ENCODE data around the gene DAAM2. TPM values are rescaled to one million over a fixed set of nuclear protein-coding genes. Genes with fewer than 3 reads are reported as not detected.
A peak's percentile ranks its signal among the peaks of the same experiment; 100 is the strongest.

Gene DAAM2
- total RNA-seq, 4 donors from 2014 or later, result 25.9 to 84.0 (median 48.5) TPM

GRCh38 chr6:39876111-39876510 lies 83.9 kb downstream of the DAAM2 start:
- ATAC-seq (no peak), DNase-seq (no peak)
- Histone ChIP-seq H3K9me3 (no peaks in the 10 kb centered on the region), H3K4me3 (no peak overlapping the region), H3K27ac (no peak overlapping the region), H3K36me3 (peaks cover 0 to 40% of the 10 kb centered on the region in 2 donors), H3K4me1 (peaks cover 0 to 8% of the 10 kb centered on the region in 2 donors), H3K27me3 (no peaks in the 10 kb centered on the region)
- intact Hi-C loops (cut with DNase I; ENCODE audit: low total_unique reads), result no loop called here
- TF ChIP-seq POLR2A (IDR thresholded peaks at IDR 0.05) (no peak), CTCF (IDR thresholded peaks at IDR 0.05 in 4 of 5, conservative IDR thresholded peaks at IDR 0.05 in 1 of 5) (no peak)
- in situ Hi-C loops (cut with MboI; ENCODE audit: low sequenced_read_pairs in 4 of 4), result loop anchor here (25.0 kb wide), 1 partner anchor 514 kb away; no protein-coding TSS in a partner anchor

- no peaks in the 10 kb centered on the region for H3K27me3 ChIP-seq
- no peak overlapping the region for H3K4me3 ChIP-seq
- in situ Hi-C loops (cut with MboI; ENCODE audit: low sequenced_read_pairs in 4 of 4) (loop anchor here (25.0 kb wide), 1 partner anchor 515 kb away; no protein-coding TSS in a partner anchor), intact Hi-C loops (cut with DNase I; ENCODE audit: low total_unique reads) (no loop called here)
- DNase-seq (no peak), ATAC-seq (no peak)
- no peaks in the 10 kb centered on the region for H3K9me3 ChIP-seq
- peaks cover 1 to 14% of the 10 kb centered on the region in 2 donors for H3K4me1 ChIP-seq
- H3K27ac ChIP-seq, result no peak overlapping the region
- TF ChIP-seq CTCF (IDR thresholded peaks at IDR 0.05 in 4 of 5, conservative IDR thresholded peaks at IDR 0.05 in 1 of 5), result no peak
- TF ChIP-seq POLR2A (IDR thresholded peaks at IDR 0.05), result no peak
- H3K36me3 ChIP-seq, result peaks cover 0 to 40% of the 10 kb centered on the region in 2 donors
These were observed 84.7 kb downstream of the DAAM2 start for GRCh38 chr6:39876826-39877225.

- Histone ChIP-seq H3K36me3 (peaks cover 0 to 35% of the 10 kb centered on the region in 2 donors), H3K4me1 (peaks cover 4 to 18% of the 10 kb centered on the region in 2 donors), H3K27ac (no peak overlapping the region), H3K4me3 (no peak overlapping the region), H3K27me3 (no peaks in the 10 kb centered on the region), H3K9me3 (no peaks in the 10 kb centered on the region)
- ATAC-seq, result no peak
- intact Hi-C loops (cut with DNase I; ENCODE audit: low total_unique reads) (no loop called here), in situ Hi-C loops (cut with MboI; ENCODE audit: low sequenced_read_pairs in 4 of 4) (loop anchor here (25.0 kb wide), 1 partner anchor 517 kb away; no protein-coding TSS in a partner anchor)
- TF ChIP-seq CTCF (IDR thresholded peaks at IDR 0.05 in 4 of 5, conservative IDR thresholded peaks at IDR 0.05 in 1 of 5) (no peak), POLR2A (IDR thresholded peaks at IDR 0.05) (no peak)
- no peak for DNase-seq
These were observed 87.4 kb downstream of the DAAM2 start for GRCh38 chr6:39879535-39879934.

- H3K9me3 ChIP-seq, result no peaks in the 10 kb centered on the region
- no peak overlapping the region for H3K4me3 ChIP-seq
- peaks cover 4 to 18% of the 10 kb centered on the region in 2 donors for H3K4me1 ChIP-seq
- peak overlapping the region in 1 of 4 donors; percentile 18 for H3K27ac ChIP-seq
- H3K27me3 ChIP-seq, result no peaks in the 10 kb centered on the region
- H3K36me3 ChIP-seq, result peaks cover 0 to 24% of the 10 kb centered on the region in 2 donors
- DNase-seq, result no peak
- ATAC-seq, result peak in 1 of 2 donors; percentile 31
- intact Hi-C loops (cut with DNase I; ENCODE audit: low total_unique reads), result no loop called here
- in situ Hi-C loops (cut with MboI; ENCODE audit: low sequenced_read_pairs in 4 of 4), result loop anchor here (25.0 kb wide), 1 partner anchor 518 kb away; no protein-coding TSS in a partner anchor
- TF ChIP-seq POLR2A (IDR thresholded peaks at IDR 0.05) (no peak), CTCF (IDR thresholded peaks at IDR 0.05 in 4 of 5, conservative IDR thresholded peaks at IDR 0.05 in 1 of 5) (no peak)
These were observed 88.4 kb downstream of the DAAM2 start for GRCh38 chr6:39880594-39880993.

All from gastrocnemius medialis (tissue), 4 donors.